Measurements from ENCODE around the gene ARFGAP3.

DNA sequence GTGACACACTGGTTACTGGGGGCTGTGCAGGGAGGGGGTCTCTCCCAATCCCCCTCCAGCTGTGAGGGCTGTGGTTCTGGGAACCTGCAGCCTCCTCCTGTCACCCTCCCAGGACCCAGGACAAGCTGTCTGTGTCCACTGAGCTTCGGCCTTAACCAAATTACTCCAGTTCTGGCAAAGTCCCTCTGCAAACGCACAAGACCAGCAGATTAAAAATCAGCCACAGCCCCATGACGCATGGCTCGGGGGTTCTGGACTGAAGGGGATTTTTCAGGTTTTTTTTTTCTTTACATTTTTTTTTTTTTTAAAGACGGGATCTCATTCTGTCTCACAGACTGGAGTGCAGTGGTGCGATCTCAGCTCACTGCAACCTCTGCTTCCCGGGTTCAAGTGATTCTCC is 104.2 kb downstream of the ARFGAP3 start:
- TF ChIP-seq, protein P1, sequence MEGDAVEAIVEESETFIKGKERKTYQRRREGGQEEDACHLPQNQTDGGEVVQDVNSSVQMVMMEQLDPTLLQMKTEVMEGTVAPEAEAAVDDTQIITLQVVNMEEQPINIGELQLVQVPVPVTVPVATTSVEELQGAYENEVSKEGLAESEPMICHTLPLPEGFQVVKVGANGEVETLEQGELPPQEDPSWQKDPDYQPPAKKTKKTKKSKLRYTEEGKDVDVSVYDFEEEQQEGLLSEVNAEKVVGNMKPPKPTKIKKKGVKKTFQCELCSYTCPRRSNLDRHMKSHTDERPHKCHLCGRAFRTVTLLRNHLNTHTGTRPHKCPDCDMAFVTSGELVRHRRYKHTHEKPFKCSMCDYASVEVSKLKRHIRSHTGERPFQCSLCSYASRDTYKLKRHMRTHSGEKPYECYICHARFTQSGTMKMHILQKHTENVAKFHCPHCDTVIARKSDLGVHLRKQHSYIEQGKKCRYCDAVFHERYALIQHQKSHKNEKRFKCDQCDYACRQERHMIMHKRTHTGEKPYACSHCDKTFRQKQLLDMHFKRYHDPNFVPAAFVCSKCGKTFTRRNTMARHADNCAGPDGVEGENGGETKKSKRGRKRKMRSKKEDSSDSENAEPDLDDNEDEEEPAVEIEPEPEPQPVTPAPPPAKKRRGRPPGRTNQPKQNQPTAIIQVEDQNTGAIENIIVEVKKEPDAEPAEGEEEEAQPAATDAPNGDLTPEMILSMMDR (IDR thresholded peaks at IDR 0.05; ENCODE audit: borderline replicate concordance, extremely low read depth, low read length, poor library complexity, severe bottlenecking): no peak
- no peak for TF ChIP-seq EZH2 (IDR thresholded peaks at IDR 0.05; ENCODE audit: borderline replicate concordance, low read depth, low read length, severe bottlenecking)
